ENCODE measurements around the gene LRRC27.

GRCh38 chr10:132368391-132368790, 36.4 kb downstream of the LRRC27 start:
- TF ChIP-seq POLR2A (IDR thresholded peaks at IDR 0.05) (no peak), CTCF (IDR thresholded peaks at IDR 0.05) (no peak)

All from esophagus squamous epithelium (tissue), 4 donors.